Activated CD8-positive, alpha-beta memory T cell treated with anti-CD3 and anti-CD28 coated beads for 36 hours (primary cell): ENCODE results near the gene SRCIN1. TPM values are rescaled to one million over a fixed set of nuclear protein-coding genes. Genes with fewer than 3 reads are reported as not detected.
"Not testable (repeated sequence)": the region's sequence is repeated elsewhere in the genome, so short reads cannot be mapped to it uniquely, and the experiment has no call there.

Experiments
- CTCF ChIA-PET: fragments of 350-600 bp; sonication (Branson Sonifier 250); formaldehyde crosslinking; loops from one replicate; lab custom pipeline; 2021; ENCODE audit warnings: antibody characterized with exemption; lab: Charles Lee
- POLR2A ChIA-PET: fragments of 350-600 bp; sonication (Branson Sonifier 250); formaldehyde crosslinking; loops from one replicate; lab custom pipeline; 2021; ENCODE audit warnings: antibody characterized with exemption; lab: Charles Lee
- total RNA-seq, 2 experiments: library from RNA; stranded (reverse); gene quantifications; one replicate each; pipeline ENCODE4 v1.2.3, GENCODE V29; 2021

SRCIN1 gene
- total RNA-seq, 2 experiments from 2014 or later = 0.06 to 0.15 TPM

DNA sequence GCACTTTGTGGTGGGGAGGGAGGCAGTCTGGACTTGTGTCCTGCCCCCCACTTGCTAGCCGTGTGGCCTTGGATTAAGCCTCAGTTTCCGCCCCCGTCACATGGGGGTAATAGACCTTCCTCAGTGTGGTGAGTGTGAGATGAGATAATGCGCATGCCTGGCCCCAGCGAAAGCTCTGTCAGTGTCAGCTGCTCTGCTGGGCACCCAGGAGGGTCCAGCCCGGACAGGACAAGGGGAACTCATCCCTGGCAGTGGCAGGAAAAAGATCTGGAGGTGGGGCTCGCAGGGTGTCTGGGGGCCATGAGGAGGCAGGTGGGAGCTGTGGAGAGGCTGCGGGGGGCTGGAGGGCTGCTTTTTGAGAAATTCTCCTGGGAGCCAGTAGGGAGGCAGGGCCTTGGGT lies 63.5 kb downstream of the SRCIN1 start:
- POLR2A ChIA-PET = interaction anchor here (0.5 kb wide), 1 partner anchor 42 kb away, joined by 3 read pairs; no protein-coding TSS in a partner anchor
- CTCF ChIA-PET = interaction anchor here (0.5 to 2.7 kb wide), 4 partner anchors 8 to 126 kb away, joined by 3 to 5 read pairs (median 3); no protein-coding TSS in a partner anchor

DNA sequence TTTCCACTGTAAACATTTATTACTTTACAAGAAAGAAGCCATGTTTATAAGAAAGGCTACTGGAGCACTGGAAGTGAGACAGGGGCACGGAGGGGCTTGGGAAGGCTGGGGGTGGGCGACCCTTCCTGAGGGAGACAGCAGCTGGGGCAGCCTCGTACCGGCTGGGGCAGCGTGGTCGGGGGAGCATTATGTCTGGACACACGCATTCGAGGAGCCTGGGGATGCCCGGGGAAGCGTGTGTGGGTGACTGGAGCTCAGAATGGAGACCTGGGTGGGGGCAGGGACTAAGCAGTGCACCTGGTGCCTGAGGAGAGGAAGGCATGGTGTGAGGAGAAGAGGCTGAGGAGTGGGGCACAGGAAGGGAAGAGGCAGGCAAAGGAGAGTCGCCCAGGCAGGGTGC lies 64.5 kb downstream of the SRCIN1 start:
- ChIA-PET CTCF (interaction anchor here (2.7 kb wide), 1 partner anchor 18 kb away, joined by 5 read pairs; no protein-coding TSS in a partner anchor), POLR2A (no interaction called here)

DNA sequence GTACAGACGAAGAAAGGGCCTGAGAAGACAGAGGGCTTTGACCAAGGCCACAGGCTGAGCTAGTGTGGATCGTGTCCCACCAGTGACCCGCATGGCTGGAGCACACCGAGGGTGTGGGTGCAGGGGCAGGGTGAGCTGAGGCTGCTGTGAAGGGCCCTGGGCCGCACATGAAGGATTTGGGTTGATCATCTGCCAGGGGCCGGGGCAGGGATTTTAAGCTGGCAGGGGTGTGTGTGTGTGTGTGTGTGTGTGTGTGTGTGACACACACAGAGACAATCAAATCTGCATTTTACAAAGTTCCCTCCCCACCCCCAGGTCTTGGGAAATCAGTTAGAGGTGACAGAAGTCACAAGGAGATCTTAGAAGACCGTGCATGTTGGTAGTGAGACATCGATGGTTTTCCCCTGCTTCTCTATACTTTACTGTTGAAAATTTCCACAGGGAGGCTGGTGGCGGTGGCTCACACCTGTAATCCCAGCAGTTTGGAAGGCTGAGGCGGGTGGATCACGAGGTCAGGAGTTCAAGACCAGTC lies 65.2 kb downstream of the SRCIN1 start:
- CTCF ChIA-PET = interaction anchor here (0.7 to 2.7 kb wide), 3 partner anchors 18 to 23 kb away, joined by 3 to 5 read pairs (median 3); no protein-coding TSS in a partner anchor
- POLR2A ChIA-PET = no interaction called here

DNA sequence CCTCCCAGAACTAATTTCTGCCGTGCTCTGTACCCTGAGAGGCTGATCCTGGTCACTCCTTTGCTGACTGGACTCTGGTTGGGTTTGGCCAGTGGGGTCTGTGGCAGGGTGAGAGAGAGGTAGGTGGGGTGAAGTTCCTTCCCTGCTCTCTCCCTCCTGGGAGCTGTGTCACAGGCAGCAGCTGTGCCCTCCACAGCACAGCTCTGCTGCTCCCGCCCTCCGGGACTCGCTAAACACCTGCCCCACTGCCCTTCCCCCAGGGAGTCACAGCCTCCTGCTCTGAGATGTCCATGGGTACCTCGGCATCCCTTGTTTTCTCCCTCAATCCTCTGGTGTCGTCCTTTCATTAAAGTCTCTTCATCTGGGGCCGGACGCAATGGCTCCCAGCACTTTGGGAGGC lies 66.4 kb downstream of the SRCIN1 start:
- ChIA-PET POLR2A (no interaction called here), CTCF (interaction anchor here (1.6 kb wide), 1 partner anchor 24 kb away, joined by 3 read pairs; no protein-coding TSS in a partner anchor)

DNA sequence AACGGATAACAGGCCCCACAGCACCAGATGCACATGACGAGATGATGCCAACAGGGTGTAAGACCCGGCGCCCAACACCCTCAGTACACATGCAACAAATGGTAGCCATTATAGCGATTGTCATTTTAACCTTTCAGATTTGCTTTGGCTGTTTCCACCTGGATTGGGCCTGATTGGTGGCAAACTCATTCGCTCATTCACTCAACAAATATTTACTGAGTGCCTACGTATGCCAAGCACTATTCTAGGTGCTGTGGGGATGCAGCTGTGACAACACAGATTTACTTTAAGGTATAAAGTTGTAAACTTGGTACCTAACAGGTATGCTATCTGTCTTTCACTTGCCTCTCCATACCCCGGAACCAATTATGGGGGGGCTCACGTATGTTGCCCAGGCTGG lies 66.8 kb downstream of the SRCIN1 start:
- CTCF ChIA-PET = interaction anchor here (0.7 kb wide), 1 partner anchor 25 kb away, joined by 3 read pairs; no protein-coding TSS in a partner anchor
- POLR2A ChIA-PET = no interaction called here

DNA sequence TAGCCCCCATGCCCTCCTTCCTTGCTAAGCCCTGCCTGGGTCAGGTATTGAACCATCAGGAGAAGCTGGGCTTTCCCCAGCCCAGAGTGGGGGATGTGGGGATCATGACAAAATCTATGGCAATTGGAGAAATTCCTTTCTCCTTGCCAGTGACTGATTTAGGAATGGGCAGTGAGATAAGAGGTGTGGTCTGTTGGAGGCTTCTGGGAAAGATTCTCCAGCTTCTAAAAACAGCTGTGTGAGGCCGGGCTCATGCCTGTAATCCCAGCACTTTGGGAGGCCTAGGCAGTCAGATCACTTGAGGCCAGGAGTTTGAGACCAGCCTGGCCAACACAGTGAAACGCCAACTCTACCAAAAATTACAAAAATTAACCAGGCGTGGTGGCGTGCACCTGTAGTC lies 69.1 kb downstream of the SRCIN1 start:
- ChIA-PET POLR2A (no interaction called here), CTCF (interaction anchor here (0.7 kb wide), 1 partner anchor 124 kb away, joined by 3 read pairs; no protein-coding TSS in a partner anchor)

DNA sequence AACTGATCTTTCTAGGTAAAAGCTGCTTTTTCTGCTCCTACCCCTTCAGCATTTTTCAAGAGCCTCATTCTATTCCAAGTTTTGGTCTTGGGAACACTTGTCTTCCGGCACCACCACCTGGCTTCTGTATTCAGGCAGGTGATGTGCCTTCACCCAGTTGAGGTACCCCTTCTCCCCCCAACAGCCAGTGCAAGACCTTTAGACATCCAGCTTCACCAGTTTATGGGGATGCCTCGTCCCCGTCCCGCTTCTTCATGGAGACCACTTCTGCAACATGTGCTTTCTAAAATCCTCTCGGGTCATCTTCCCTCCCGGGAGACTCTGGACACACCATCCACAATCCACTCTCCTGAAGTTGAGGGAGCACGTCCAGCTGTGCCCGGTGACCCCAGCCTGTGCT lies 69.9 kb downstream of the SRCIN1 start:
- POLR2A ChIA-PET = no interaction called here

DNA sequence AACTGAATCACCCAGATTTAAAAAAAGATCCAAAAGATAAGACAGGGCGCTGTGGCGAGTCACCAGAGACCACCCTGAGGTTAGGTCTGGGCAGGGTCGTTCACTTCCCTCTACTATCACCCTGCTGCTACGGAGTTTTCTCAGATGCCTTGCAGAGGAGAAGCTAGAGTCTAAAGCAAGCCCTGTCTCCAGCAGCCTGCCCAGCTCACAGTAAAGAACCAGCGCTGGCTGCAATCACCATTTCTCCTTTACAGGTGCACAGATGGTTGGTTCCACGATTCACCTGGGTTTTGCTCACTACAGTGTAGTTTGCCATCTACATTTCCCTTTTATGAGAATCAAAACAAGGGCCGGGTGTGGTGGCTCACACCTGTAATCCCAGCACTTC lies 71.3 kb downstream of the SRCIN1 start:
- POLR2A ChIA-PET = no interaction called here

More for the DNA sequence above, 69.9 kb downstream of the SRCIN1 start:
- CTCF ChIA-PET = no interaction called here

DNA sequence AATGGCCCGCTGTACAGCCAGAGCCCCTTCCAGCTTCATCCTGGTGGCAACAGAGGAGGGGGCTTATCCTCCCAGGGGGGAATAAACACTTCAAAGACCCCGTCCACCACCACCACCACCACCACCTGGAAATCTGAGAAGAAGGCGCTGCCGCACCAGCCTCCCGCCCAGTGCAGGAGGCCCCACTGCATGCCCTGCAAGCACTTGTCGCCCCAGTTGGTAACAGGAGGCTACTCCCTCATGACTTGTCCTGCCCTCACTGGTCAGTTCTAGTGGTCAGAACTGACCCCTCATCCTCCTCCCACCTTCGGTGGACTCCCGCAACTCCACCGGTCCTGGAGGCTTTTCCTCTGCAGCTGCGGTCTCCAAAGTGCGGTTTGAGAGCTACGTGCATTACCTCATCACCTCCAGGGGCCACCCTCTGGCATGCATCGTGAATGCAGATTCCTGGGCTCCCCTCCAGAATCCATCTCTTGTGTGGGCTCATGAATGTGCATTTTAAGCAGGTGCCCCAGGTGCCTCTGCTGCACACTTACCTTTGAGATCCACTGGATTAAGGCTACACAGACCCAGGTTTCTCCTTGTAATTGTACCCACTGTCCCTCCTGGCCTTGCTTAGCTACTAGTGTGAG lies 71.8 kb downstream of the SRCIN1 start:
- ChIA-PET CTCF (interaction anchor here (1.4 kb wide), 1 partner anchor 9 kb away, joined by 3 read pairs; no protein-coding TSS in a partner anchor), POLR2A (no interaction called here)

More for the DNA sequence above, 71.3 kb downstream of the SRCIN1 start:
- CTCF ChIA-PET = interaction anchor here (1.4 kb wide), 1 partner anchor 8 kb away, joined by 3 read pairs; no protein-coding TSS in a partner anchor

DNA sequence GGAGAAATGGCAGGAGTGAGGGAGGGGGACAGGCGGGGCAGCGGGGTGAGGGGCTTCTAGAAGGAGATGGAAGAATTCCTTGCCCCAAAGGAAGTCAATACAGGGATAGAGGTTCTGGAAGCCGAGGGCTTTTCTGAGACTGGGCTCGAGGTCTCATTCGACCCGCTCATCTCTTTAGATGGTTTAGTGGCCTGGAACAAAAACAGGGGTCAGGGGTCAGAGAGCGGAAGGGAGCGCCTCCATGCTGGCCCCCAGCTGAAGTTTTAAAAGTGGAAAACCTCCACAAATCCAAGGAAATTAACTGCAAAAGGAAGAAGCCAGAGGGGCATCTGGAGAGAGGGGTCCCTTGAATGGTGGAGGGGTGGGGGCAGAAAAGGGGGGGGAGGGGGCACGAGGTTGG lies 72.5 kb downstream of the SRCIN1 start:
- POLR2A ChIA-PET = no interaction called here

DNA sequence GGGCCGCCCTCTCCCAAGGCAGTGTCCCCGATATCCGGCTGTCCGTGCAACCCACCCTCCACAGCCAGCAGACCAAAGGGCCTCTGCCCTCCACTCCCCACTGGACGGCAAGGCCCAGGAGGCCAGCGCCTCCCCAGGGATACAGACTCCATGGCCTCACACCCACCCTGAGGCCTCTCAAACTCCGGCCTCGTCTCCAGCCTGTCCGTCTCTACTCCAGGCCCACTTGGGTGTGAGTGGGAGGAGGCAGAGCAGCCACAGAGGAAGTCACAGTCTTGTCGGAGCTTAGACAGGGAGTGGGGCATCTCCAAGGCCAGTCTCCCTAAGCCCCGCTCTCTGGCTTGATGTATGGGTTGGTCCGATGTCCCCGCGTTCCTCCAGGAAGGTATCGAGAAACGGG lies 73.3 kb downstream of the SRCIN1 start:
- ChIA-PET POLR2A (no interaction called here), CTCF (interaction anchor here (0.5 kb wide), 1 partner anchor 281 kb away, joined by 3 read pairs; no protein-coding TSS in a partner anchor)

More for the DNA sequence above, 72.5 kb downstream of the SRCIN1 start:
- CTCF ChIA-PET = no interaction called here

DNA sequence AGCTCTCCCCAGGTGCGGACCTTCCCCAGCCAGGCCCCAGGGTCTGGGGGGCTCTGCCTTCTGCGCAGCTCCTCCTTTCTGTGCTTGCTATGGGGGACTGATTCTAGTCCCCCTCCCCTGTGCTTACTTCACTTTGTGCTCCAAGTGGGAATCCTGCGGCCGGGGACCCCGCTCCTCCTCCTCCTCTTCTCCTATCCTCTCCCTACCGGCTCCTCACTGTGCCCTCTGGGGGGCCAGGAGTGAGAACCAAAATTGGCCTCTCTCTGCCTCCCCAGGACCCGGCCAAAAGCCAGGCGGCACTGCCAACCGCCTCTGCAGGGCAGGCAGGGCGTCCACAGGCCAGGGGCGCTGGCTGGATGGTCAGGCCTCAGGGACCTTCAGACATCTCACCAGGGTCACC lies 74.0 kb downstream of the SRCIN1 start:
- CTCF ChIA-PET, POLR2A ChIA-PET: not testable (repeated sequence)

DNA sequence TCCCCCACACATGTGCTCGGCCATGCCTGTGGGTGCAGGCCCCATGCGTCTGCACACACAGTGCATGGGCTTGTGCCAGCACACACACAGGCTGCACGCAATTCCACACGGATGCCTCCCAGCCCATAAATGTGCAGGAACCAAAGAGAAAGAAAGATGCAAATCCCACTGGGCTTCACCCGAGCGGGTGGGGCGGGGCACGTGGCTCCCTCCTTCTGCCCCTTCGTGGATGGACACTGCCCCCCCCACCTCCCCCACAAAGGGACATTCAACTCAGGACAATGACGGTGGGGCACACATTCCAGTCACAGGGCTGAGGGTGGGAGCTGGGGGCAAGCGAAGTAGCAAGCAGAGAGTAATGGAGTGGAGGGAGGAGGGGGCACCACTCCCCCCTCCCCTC lies 74.9 kb downstream of the SRCIN1 start:
- POLR2A ChIA-PET, CTCF ChIA-PET: not testable (repeated sequence)

DNA sequence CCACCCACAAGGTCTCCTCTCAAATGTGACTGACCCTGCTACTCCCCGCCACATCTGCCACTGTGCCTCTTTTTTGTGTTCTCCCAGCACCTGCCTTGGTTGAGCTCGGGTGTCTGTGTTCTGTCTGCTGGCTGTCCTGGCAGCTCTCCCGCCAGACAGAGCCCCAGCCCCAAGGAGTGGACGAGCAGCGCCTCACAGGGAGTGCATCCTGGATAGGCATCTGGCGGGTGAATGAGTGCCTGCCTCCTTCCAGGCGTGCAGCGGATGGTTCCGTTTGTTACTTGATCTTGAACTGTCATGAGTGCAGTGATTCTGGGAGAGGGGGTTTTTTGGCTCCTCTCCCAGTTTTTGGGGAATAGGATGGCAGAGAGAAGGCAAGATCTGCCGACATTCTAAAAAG lies 77.6 kb downstream of the SRCIN1 start:
- CTCF ChIA-PET, POLR2A ChIA-PET: not testable (repeated sequence)

DNA sequence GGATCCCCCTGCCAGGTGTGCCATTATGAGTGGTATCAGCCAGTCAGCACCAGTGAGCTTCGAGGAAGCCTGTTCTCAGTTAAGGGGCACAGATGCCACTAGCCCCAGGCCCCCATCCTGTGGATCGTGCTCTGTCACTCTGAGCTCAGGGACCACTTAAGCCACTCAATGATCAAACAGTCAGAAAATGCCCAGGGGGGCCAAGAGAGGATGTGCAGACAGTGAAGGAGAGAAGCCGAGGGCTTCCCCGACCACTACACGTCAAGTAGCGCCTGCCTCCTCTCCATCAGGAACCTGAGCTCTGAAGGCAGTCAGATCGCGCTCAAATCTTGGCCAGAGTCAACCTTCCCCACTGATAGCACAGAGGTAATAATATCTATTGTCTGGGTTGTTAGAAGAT lies 79.2 kb downstream of the SRCIN1 start:
- POLR2A ChIA-PET, CTCF ChIA-PET: not testable (repeated sequence)

DNA sequence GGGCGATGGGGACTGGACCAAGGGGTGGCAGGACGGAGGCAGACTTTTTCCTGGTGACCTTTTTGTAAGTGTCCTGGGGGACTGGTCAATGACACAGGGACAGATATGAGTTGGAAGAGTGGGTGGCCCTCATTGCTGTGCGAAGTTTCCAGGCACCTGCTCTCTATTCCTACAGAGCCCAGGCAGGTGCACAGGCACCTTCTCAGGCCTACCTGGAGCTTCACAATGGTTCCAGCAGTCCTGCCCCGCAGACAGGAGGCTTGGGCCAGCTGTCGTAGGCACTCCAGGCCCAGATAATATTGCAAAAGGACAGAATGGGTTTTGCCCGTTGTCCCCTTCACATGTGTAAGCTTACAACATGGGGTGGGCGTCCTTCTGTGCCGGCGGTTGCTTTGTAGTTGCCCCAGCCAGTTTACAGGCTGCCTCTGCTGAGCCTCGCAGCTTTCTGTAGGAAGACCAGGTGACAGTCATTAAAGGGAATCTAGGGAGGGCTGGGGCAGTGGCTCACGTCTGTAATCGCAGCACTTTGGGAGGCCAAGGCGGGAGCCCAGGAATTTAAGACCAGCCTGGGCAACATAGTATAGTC lies 93.2 kb downstream of the SRCIN1 start:
- ChIA-PET CTCF (interaction anchor here (1.1 kb wide), 2 partner anchors 42 to 154 kb away, joined by 3 read pairs; no protein-coding TSS in a partner anchor), POLR2A (no interaction called here)

DNA sequence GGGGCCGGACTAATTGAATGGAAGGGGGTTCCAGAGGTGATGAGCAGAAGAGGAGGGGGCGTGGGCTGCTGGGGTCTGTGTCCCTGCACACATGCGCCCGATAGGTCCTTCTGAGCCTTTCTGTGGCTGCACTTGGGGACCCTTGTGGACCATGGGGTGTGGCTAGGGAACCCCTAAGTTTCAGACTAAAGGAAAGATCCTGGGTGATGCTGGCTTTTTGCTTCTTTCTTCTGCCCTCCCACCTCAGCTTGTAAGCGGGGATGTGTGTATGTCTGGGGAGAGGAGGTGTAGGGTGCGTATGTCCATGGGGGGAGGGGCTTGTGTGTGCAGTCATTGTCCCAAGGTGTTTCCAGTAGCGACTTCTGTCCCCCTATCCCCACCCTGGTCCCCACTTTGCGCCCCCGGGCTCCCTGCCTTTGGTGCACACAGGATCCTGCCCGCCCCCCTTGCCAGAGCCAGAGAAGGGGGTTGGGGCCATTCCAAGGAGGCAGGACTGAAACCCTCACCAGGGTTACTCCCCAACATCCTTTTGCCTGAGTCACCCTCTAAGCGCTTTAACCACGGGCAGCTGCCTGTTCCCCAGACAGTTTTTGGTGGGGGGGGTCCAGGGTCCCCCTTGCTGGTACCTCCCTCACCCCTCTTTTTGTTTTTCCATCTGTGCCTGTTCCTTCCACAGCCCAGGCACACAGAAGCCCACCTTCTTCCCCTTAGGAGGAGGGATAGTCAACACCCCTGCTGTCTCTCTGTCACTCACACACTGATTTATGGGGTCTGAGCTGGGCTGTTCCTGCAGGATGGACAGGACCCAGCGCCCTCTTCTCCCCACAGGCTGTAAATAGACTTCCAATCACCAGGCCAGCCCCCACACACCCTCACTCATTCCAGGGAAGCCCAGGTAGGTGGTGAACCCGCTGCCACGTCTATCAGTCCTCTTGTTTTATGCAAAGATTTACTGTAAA lies 94.3 kb downstream of the SRCIN1 start:
- ChIA-PET CTCF (no interaction called here), POLR2A (no interaction called here)

DNA sequence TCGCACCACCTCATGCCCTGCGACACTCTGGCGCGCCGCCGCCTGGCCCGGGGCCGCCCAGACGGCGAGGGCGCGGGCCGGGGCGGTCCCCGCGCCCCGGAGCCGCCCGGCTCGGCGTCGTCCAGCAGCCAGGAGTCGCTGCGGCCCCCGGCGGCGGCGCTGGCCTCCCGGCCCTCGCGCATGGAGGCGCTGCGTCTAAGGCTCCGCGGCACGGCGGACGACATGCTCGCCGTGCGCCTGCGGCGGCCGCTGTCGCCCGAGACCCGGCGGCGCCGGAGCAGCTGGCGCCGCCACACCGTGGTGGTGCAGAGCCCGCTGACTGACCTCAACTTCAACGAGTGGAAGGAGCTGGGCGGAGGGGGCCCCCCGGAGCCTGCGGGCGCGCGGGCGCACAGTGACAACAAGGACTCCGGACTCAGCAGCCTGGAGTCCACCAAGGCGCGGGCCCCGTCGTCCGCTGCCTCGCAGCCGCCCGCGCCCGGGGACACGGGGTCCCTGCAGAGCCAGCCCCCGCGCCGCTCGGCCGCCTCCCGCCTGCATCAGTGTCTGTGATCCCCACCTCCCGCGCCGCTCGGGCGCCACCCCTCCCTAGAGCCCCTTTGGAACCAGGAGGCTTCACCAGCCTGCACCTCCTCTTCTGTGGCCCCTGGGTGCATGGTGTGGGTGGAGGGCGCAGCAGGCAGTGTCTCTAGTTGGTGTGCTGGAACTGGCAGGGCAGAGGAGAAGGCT lies 95.2 kb downstream of the SRCIN1 start:
- ChIA-PET CTCF (no interaction called here), POLR2A (no interaction called here)
